ENCODE results near the gene TPGS1.

Gene TPGS1

GRCh38 chr19:538641-539428, 31.5 kb downstream of the TPGS1 start:
- Mint-ChIP-seq H3K4me3 (no peak overlapping the region), H3K4me1 (ENCODE audit: low read depth in 2 of 2) (peaks cover 6 to 14% of the 10 kb centered on the region in 2 donors), H3K27ac (peak overlapping the region in 1 of 2 donors; percentile 73), H3K27me3 (no peaks in the 10 kb centered on the region), H3K9me3 (no peaks in the 10 kb centered on the region), H3K36me3 (ENCODE audit: insufficient read depth) (peaks cover 42% of the 10 kb centered on the region)
- DNase-seq: no peak
- no peak for ATAC-seq (replicated peaks)

- DNase-seq (no peak), ATAC-seq (replicated peaks) (no peak)
- Mint-ChIP-seq H3K27ac (no peak overlapping the region), H3K9me3 (no peaks in the 10 kb centered on the region), H3K4me1 (ENCODE audit: low read depth in 2 of 2) (peaks cover 12 to 19% of the 10 kb centered on the region in 2 donors), H3K4me3 (no peak overlapping the region), H3K27me3 (no peaks in the 10 kb centered on the region), H3K36me3 (ENCODE audit: insufficient read depth) (peaks cover 49% of the 10 kb centered on the region)
These were observed 32.2 kb downstream of the TPGS1 start for GRCh38 chr19:539429-540030.

- H3K4me1 Mint-ChIP-seq (ENCODE audit: low read depth in 2 of 2): peaks cover 14 to 22% of the 10 kb centered on the region in 2 donors
- H3K27me3 Mint-ChIP-seq: no peaks in the 10 kb centered on the region
- H3K4me3 Mint-ChIP-seq: no peak overlapping the region
- no peak overlapping the region for H3K27ac Mint-ChIP-seq
- H3K9me3 Mint-ChIP-seq: no peaks in the 10 kb centered on the region
- DNase-seq: no peak
- H3K36me3 Mint-ChIP-seq (ENCODE audit: insufficient read depth): peaks cover 56% of the 10 kb centered on the region
- ATAC-seq (replicated peaks): no peak
These were observed 33.8 kb downstream of the TPGS1 start for GRCh38 chr19:540867-541637.

GRCh38 chr19:541699-542098, 34.4 kb downstream of the TPGS1 start:
- H3K4me1 Mint-ChIP-seq (ENCODE audit: low read depth in 2 of 2): peaks cover 14 to 22% of the 10 kb centered on the region in 2 donors
- no peak overlapping the region for H3K27ac Mint-ChIP-seq
- ATAC-seq (replicated peaks): no peak
- H3K27me3 Mint-ChIP-seq: no peaks in the 10 kb centered on the region
- H3K36me3 Mint-ChIP-seq (ENCODE audit: insufficient read depth): peaks cover 51% of the 10 kb centered on the region
- H3K9me3 Mint-ChIP-seq: no peaks in the 10 kb centered on the region
- DNase-seq: no peak
- H3K4me3 Mint-ChIP-seq: no peak overlapping the region

- Mint-ChIP-seq H3K9me3 (no peaks in the 10 kb centered on the region), H3K4me3 (no peak overlapping the region), H3K4me1 (ENCODE audit: low read depth in 2 of 2) (peaks cover 14 to 22% of the 10 kb centered on the region in 2 donors), H3K27ac (peak overlapping the region in 1 of 2 donors; percentile 95), H3K36me3 (ENCODE audit: insufficient read depth) (peaks cover 45% of the 10 kb centered on the region), H3K27me3 (no peaks in the 10 kb centered on the region)
- DNase-seq: no peak
- ATAC-seq (replicated peaks): no peak
These were observed 35.0 kb downstream of the TPGS1 start for GRCh38 chr19:542173-542866.

- peaks cover 36% of the 10 kb centered on the region for H3K36me3 Mint-ChIP-seq (ENCODE audit: insufficient read depth)
- no peaks in the 10 kb centered on the region for H3K9me3 Mint-ChIP-seq
- H3K27ac Mint-ChIP-seq: peak within 1 kb of the TSS; percentile 95 to 97
- ATAC-seq (replicated peaks) (peak; percentile 95), DNase-seq (peak; percentile 85 to 88 (median 87))
- H3K4me3 Mint-ChIP-seq: peak within 1 kb of the TSS; percentile 92 to 95
- H3K27me3 Mint-ChIP-seq: no peaks in the 10 kb centered on the region
- peaks cover 14 to 23% of the 10 kb centered on the region in 2 donors for H3K4me1 Mint-ChIP-seq (ENCODE audit: low read depth in 2 of 2)
These were observed 36.8 kb downstream of the TPGS1 start, which contains the start of gene GZMM for GRCh38 chr19:543910-544608. Gene GZMM, plus strand, starts transcription at chr19:544053. Its CDS starts 19 bp downstream, at chr19:544072.

- ATAC-seq (replicated peaks): no peak
- peaks cover 45% of the 10 kb centered on the region for H3K36me3 Mint-ChIP-seq (ENCODE audit: insufficient read depth)
- no peaks in the 10 kb centered on the region for H3K27me3 Mint-ChIP-seq
- no peak overlapping the region for H3K4me3 Mint-ChIP-seq
- DNase-seq: no peak
- H3K27ac Mint-ChIP-seq: peak overlapping the region in 1 of 2 donors; percentile 45
- no peaks in the 10 kb centered on the region for H3K9me3 Mint-ChIP-seq
- peaks cover 14 to 27% of the 10 kb centered on the region in 2 donors for H3K4me1 Mint-ChIP-seq (ENCODE audit: low read depth in 2 of 2)
These were observed 39.8 kb downstream of the TPGS1 start for GRCh38 chr19:547117-547516.

- Mint-ChIP-seq H3K9me3 (no peaks in the 10 kb centered on the region), H3K4me3 (peak overlapping the region in 1 of 2 donors; percentile 41), H3K27ac (peak overlapping the region; percentile 15 to 45)
These were observed 40.8 kb downstream of the TPGS1 start for GRCh38 chr19:547836-548720.

GRCh38 chr19:548886-549830, 41.9 kb downstream of the TPGS1 start:
- Mint-ChIP-seq H3K36me3 (ENCODE audit: insufficient read depth) (peaks cover 28% of the 10 kb centered on the region), H3K4me3 (no peak overlapping the region), H3K4me1 (ENCODE audit: low read depth in 2 of 2) (peaks cover 10 to 16% of the 10 kb centered on the region in 2 donors), H3K9me3 (no peaks in the 10 kb centered on the region), H3K27ac (no peak overlapping the region), H3K27me3 (no peaks in the 10 kb centered on the region)
- DNase-seq (no peak), ATAC-seq (replicated peaks) (no peak)

More at GRCh38 chr19:547836-548720, 40.8 kb downstream of the TPGS1 start:
- Mint-ChIP-seq H3K36me3 (ENCODE audit: insufficient read depth) (peaks cover 38% of the 10 kb centered on the region), H3K4me1 (ENCODE audit: low read depth in 2 of 2) (peaks cover 14 to 27% of the 10 kb centered on the region in 2 donors), H3K27me3 (no peaks in the 10 kb centered on the region)
- DNase-seq (no peak), ATAC-seq (replicated peaks) (no peak)

- no peaks in the 10 kb centered on the region for H3K9me3 Mint-ChIP-seq
- H3K4me1 Mint-ChIP-seq (ENCODE audit: low read depth in 2 of 2): peaks cover 0 to 5% of the 10 kb centered on the region in 2 donors
- no peaks in the 10 kb centered on the region for H3K27me3 Mint-ChIP-seq
- DNase-seq (no peak), ATAC-seq (replicated peaks) (no peak)
- peaks cover 9% of the 10 kb centered on the region for H3K36me3 Mint-ChIP-seq (ENCODE audit: insufficient read depth)
- H3K4me3 Mint-ChIP-seq: no peak overlapping the region
- H3K27ac Mint-ChIP-seq: no peak overlapping the region
These were observed 47.5 kb downstream of the TPGS1 start for GRCh38 chr19:554817-555216.

GRCh38 chr19:555474-555808, 48.1 kb downstream of the TPGS1 start:
- Mint-ChIP-seq H3K9me3 (no peaks in the 10 kb centered on the region), H3K27ac (no peak overlapping the region), H3K4me1 (ENCODE audit: low read depth in 2 of 2) (peaks cover 0 to 5% of the 10 kb centered on the region in 2 donors), H3K4me3 (no peak overlapping the region), H3K27me3 (no peaks in the 10 kb centered on the region), H3K36me3 (ENCODE audit: insufficient read depth) (peaks cover 6% of the 10 kb centered on the region)
- ATAC-seq (replicated peaks) (no peak), DNase-seq (no peak)
